GM12874 (cell line): ENCODE results near the gene IGSF10.
A peak's percentile ranks its signal among the peaks of the same experiment; 100 is the strongest.

Experiments used
- TF ChIP-seq, protein P1 (sequence below): IDR thresholded peaks from 2 replicates; pipeline ENCODE4 v1.5.1; 2011; ENCODE audit warnings: low read depth, mild to moderate bottlenecking, control low read depth, low read length, moderate library complexity; ENCODE audit not compliant: insufficient read depth

The IGSF10 gene

GRCh38 chr3:151430821-151431484 is 29.9 kb downstream of the IGSF10 start:
- TF ChIP-seq, protein P1, sequence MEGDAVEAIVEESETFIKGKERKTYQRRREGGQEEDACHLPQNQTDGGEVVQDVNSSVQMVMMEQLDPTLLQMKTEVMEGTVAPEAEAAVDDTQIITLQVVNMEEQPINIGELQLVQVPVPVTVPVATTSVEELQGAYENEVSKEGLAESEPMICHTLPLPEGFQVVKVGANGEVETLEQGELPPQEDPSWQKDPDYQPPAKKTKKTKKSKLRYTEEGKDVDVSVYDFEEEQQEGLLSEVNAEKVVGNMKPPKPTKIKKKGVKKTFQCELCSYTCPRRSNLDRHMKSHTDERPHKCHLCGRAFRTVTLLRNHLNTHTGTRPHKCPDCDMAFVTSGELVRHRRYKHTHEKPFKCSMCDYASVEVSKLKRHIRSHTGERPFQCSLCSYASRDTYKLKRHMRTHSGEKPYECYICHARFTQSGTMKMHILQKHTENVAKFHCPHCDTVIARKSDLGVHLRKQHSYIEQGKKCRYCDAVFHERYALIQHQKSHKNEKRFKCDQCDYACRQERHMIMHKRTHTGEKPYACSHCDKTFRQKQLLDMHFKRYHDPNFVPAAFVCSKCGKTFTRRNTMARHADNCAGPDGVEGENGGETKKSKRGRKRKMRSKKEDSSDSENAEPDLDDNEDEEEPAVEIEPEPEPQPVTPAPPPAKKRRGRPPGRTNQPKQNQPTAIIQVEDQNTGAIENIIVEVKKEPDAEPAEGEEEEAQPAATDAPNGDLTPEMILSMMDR: no peak

DNA sequence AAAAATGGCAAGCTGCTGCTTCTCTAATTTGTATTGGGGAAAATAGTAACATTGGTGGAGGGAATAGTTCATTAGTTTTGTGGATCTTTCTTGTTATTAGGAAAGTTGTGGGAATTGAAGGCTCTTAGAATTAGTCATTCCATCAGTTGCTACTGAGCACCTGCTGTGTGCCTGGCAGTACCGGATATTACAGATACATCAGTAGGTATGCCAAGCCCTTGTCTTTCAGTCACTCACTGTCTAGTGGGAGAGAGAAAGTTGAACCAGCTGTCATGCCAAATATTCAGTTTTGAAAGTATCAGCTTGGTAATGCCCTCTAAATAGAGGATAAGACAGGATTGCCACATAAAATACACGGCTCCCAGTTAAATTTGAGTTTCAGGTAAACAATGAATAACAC is 32.5 kb downstream of the IGSF10 start:
- TF ChIP-seq, protein P1: no peak

DNA sequence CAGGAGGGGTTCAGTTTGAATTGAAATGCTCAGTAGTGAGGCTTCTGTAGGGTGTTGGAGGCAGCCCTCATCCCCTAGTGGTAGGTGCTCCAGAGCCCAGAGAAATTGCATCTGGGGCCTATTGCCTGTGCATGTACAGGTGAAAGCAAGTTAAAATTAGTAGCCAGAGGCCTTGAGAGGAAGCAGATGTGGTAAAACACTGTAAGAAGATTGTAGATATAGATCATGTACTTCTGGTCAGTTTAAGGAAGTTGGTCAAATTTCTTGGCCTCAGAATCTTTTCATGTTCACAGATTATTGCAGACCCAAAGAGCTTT is 34.6 kb downstream of the IGSF10 start:
- TF ChIP-seq, protein P1: peak; percentile 33; the same call in 1 of the 2 replicates

GRCh38 chr3:151425627-151426340 is 35.1 kb downstream of the IGSF10 start:
- TF ChIP-seq, protein P1: no peak

- TF ChIP-seq, protein P1: no peak
These were observed 37.8 kb downstream of the IGSF10 start for GRCh38 chr3:151423091-151423490.

DNA sequence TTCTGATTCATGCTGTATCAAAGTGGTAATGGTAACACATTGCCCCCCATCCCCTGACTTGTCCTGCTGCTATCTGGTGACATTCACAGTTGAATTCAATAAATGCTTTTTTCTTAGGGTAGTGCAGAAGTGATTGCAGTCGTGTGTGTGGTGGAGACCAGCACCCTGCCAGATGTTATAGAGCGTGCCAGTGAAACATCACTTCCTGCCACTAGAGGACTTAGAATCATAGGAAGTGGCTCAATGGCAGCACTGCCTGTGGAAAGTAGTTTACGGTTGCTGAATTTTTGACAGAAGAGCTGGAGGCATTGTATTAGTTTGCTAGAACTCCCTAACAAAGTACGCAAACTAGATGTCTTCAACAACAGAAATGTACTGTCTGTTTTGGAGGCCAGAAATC is 38.9 kb downstream of the IGSF10 start:
- TF ChIP-seq, protein P1: peak; percentile 23; the same call in 1 of the 2 replicates

- TF ChIP-seq, protein P1: no peak
These were observed 41.1 kb downstream of the IGSF10 start for GRCh38 chr3:151419806-151420205.
